AML-193 (cell line): ENCODE measurements around the gene NVL.
"Not testable (repeated sequence)": the region's sequence is repeated elsewhere in the genome, so short reads cannot be mapped to it uniquely, and the experiment has no call there.

Experiments
- DNase-seq, 2 experiments: peaks; one replicate each; lab custom pipeline; 2025; lab: John Stamatoyannopoulos, UW

NVL gene

GRCh38 chr1:224235813-224236493, 94.0 kb downstream of the NVL start:
- DNase-seq = no peak

GRCh38 chr1:224234017-224234416, 96.0 kb downstream of the NVL start:
- DNase-seq = no peak

- DNase-seq = no peak
Observed at GRCh38 chr1:224226849-224227502, 103.0 kb downstream of the NVL start.

GRCh38 chr1:224223819-224224714, 105.9 kb downstream of the NVL start:
- no peak for DNase-seq

GRCh38 chr1:224219612-224220059, 110.3 kb downstream of the NVL start:
- no peak for DNase-seq

- no peak for DNase-seq
Observed at GRCh38 chr1:224219011-224219611, 110.9 kb downstream of the NVL start.

- DNase-seq = peak in 1 of 2 experiments; percentile 12
Observed at GRCh38 chr1:224217655-224218623, 112.0 kb downstream of the NVL start.

GRCh38 chr1:224216382-224216781, 113.6 kb downstream of the NVL start:
- DNase-seq = no peak

GRCh38 chr1:224213438-224214119, 116.4 kb downstream of the NVL start:
- DNase-seq = no peak

- no peak for DNase-seq
Observed at GRCh38 chr1:224212618-224213061, 117.3 kb downstream of the NVL start.

- DNase-seq = no peak
Observed at GRCh38 chr1:224211206-224211962, 118.6 kb downstream of the NVL start.

GRCh38 chr1:224205931-224206538, 123.9 kb downstream of the NVL start:
- not testable (repeated sequence) for DNase-seq

- peak; percentile 30 to 43 for DNase-seq
Observed at GRCh38 chr1:224205438-224205840, 124.5 kb downstream of the NVL start.

GRCh38 chr1:224203243-224204016, 126.5 kb downstream of the NVL start:
- DNase-seq = no peak

GRCh38 chr1:224201853-224202252, 128.1 kb downstream of the NVL start:
- DNase-seq = no peak

- DNase-seq = no peak
Observed at GRCh38 chr1:224201383-224201782, 128.6 kb downstream of the NVL start.

GRCh38 chr1:224199679-224200078, 130.3 kb downstream of the NVL start:
- no peak for DNase-seq

GRCh38 chr1:224198572-224198971, 131.4 kb downstream of the NVL start:
- no peak for DNase-seq
